ENCODE data around the gene KLHL34.

DNA sequence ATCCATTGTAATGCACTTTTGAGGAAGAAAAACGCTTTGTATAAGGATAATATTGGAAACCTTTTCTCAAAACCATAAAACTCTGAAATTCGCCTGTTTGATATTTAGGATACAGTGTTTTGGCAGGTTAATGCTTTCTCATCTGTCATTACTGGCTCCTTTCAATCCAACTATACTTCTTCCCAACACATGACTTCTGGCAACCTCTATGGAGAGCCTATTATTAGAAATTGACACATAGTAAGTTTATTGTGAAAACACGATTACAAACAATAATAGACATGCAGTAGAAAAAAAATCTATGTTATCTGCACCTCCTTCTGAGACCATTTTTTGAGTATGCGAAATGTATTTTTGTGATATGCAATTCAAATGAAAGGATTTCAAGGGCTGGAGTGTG is 4.6 kb upstream of the KLHL34 start:
- TF ChIP-seq CTCF (conservative IDR thresholded peaks at IDR 0.05) (no peak), EZH2 (IDR thresholded peaks at IDR 0.05; ENCODE audit: low read depth) (no peak)

All from PC-9 (cell line).